Activated CD4-positive, alpha-beta T cell treated with anti-CD3 and anti-CD28 coated beads for 48 hours (primary cell): Measurements from ENCODE around the gene DNAH10.
A peak's percentile ranks its signal among the peaks of the same experiment; 100 is the strongest.
"Not testable (repeated sequence)": the region's sequence is repeated elsewhere in the genome, so short reads cannot be mapped to it uniquely, and the experiment has no call there.

Source experiments
- DNase-seq: peaks from one replicate; pipeline ENCODE4 v3.0.0-alpha.2; 2020

The DNAH10 gene

GRCh38 chr12:123749355-123749754, 12.7 kb upstream of the DNAH10 start:
- no peak for DNase-seq

- DNase-seq = no peak
These were observed 11.9 kb upstream of the DNAH10 start for GRCh38 chr12:123750159-123750656.

GRCh38 chr12:123752046-123752445, 10.1 kb upstream of the DNAH10 start:
- no peak for DNase-seq

- DNase-seq = no peak
These were observed 7.9 kb upstream of the DNAH10 start for GRCh38 chr12:123754041-123754772.

- DNase-seq = no peak
These were observed 4.5 kb upstream of the DNAH10 start for GRCh38 chr12:123757561-123757960.

GRCh38 chr12:123760267-123760938, 1.7 kb upstream of the DNAH10 start:
- DNase-seq = no peak

GRCh38 chr12:123762715-123763052, 583 bp downstream of the DNAH10 start:
- no peak for DNase-seq

GRCh38 chr12:123763093-123763492, 992 bp downstream of the DNAH10 start:
- no peak for DNase-seq

GRCh38 chr12:123764109-123764508, 2.0 kb downstream of the DNAH10 start:
- no peak for DNase-seq

- no peak for DNase-seq
These were observed 3.5 kb downstream of the DNAH10 start for GRCh38 chr12:123765504-123766035.

GRCh38 chr12:123767613-123768012, 5.5 kb downstream of the DNAH10 start:
- peak; percentile 26 for DNase-seq

GRCh38 chr12:123771261-123771660, 9.2 kb downstream of the DNAH10 start:
- no peak for DNase-seq

- DNase-seq = no peak
These were observed 10.0 kb downstream of the DNAH10 start for GRCh38 chr12:123772074-123772473.

GRCh38 chr12:123773375-123773774, 11.3 kb downstream of the DNAH10 start:
- no peak for DNase-seq

- no peak for DNase-seq
These were observed 17.4 kb downstream of the DNAH10 start for GRCh38 chr12:123779551-123779950.

GRCh38 chr12:123782997-123783792, 21.1 kb downstream of the DNAH10 start:
- DNase-seq = no peak

GRCh38 chr12:123787466-123787865, 25.4 kb downstream of the DNAH10 start:
- no peak for DNase-seq

GRCh38 chr12:123788541-123788940, 26.4 kb downstream of the DNAH10 start:
- no peak for DNase-seq

- not testable (repeated sequence) for DNase-seq
These were observed 27.3 kb downstream of the DNAH10 start for GRCh38 chr12:123789422-123789821.

GRCh38 chr12:123790905-123791467, 28.9 kb downstream of the DNAH10 start:
- no peak for DNase-seq

GRCh38 chr12:123794027-123794426, 31.9 kb downstream of the DNAH10 start:
- DNase-seq = no peak

GRCh38 chr12:123798518-123798917, 36.4 kb downstream of the DNAH10 start:
- DNase-seq = no peak

GRCh38 chr12:123799227-123799626, 37.1 kb downstream of the DNAH10 start:
- no peak for DNase-seq
